Activated CD8-positive, alpha-beta T cell treated with anti-CD3 and anti-CD28 coated beads for 36 hours (primary cell): ENCODE measurements around the gene AMER2. TPM values are rescaled to one million over a fixed set of nuclear protein-coding genes. Genes with fewer than 3 reads are reported as not detected.
A peak's percentile ranks its signal among the peaks of the same experiment; 100 is the strongest.

Experiments
- ATAC-seq: fragments of 200-7000 bp; cut with Tn5 transposase; one replicate; pipeline ENCODE4 v1.10.0; 2021; ENCODE audit warnings: mild to moderate bottlenecking, moderate library complexity
- CTCF ChIA-PET: fragments of 350-600 bp; sonication (Branson Sonifier 250); formaldehyde crosslinking; loops from one replicate; lab custom pipeline; 2021; ENCODE audit warnings: antibody characterized with exemption; lab: Charles Lee
- POLR2A ChIA-PET: fragments of 350-600 bp; sonication (Branson Sonifier 250); formaldehyde crosslinking; loops from one replicate; lab custom pipeline; 2021; ENCODE audit warnings: antibody characterized with exemption; lab: Charles Lee
- DNase-seq: peaks from one replicate; pipeline ENCODE4 v3.0.0-alpha.2; 2020
- H3K27ac Mint-ChIP-seq: one replicate; pipeline ENCODE4 v1.8.0; 2021; ENCODE audit warnings: mild to moderate bottlenecking, mixed read lengths
- H3K27me3 Mint-ChIP-seq: one replicate; pipeline ENCODE4 v1.8.0; 2021; ENCODE audit warnings: mixed read lengths
- H3K36me3 Mint-ChIP-seq: one replicate; pipeline ENCODE4 v1.8.0; 2021; ENCODE audit warnings: low read depth, mixed read lengths
- H3K4me1 Mint-ChIP-seq: one replicate; pipeline ENCODE4 v1.8.0; 2021; ENCODE audit warnings: low read depth, mixed read lengths
- H3K4me3 Mint-ChIP-seq: one replicate; pipeline ENCODE4 v1.8.0; 2021; ENCODE audit warnings: mild to moderate bottlenecking, moderate library complexity, mixed read lengths
- H3K9me3 Mint-ChIP-seq: one replicate; pipeline ENCODE4 v1.8.0; 2021; ENCODE audit warnings: mixed read lengths
- CTCF ChIP-seq: fragments of 200-600 bp; IDR thresholded peaks from one replicate; pipeline ENCODE4 v1.8.0; 2022; ENCODE audit warnings: antibody characterized with exemption, mild to moderate bottlenecking
- intact Hi-C: fragments of 100-400 bp; cut with micrococcal nuclease; formaldehyde crosslinking; loops from one replicate; pipeline ENCODE4 v1.10.0; 2022
- total RNA-seq, 2 experiments: library from RNA; stranded (reverse); gene quantifications; one replicate each; pipeline ENCODE4 v1.2.3, GENCODE V29; 2021

AMER2 gene
- total RNA-seq, 2 experiments from 2014 or later: not detected

GRCh38 chr13:25175026-25175425, 2.9 kb upstream of the AMER2 start:
- CTCF ChIA-PET: no interaction called here

GRCh38 chr13:25174304-25174703, 2.2 kb upstream of the AMER2 start:
- intact Hi-C loops: no loop called here
- Mint-ChIP-seq H3K27ac (no peak overlapping the region), H3K36me3 (no peaks in the 10 kb centered on the region), H3K4me3 (no peak overlapping the region), H3K9me3 (no peaks in the 10 kb centered on the region), H3K27me3 (peaks cover 63% of the 10 kb centered on the region), H3K4me1 (peaks cover 10% of the 10 kb centered on the region)
- no peak for ATAC-seq
- ChIA-PET POLR2A (interaction anchor here (0.8 kb wide), 1 partner anchor 18 kb away, joined by 3 read pairs; no protein-coding TSS in a partner anchor), CTCF (no interaction called here)
- TF ChIP-seq CTCF: no peak
- no peak for DNase-seq

More at GRCh38 chr13:25175026-25175425, 2.9 kb upstream of the AMER2 start:
- no peaks in the 10 kb centered on the region for H3K36me3 Mint-ChIP-seq
- no peak overlapping the region for H3K27ac Mint-ChIP-seq
- TF ChIP-seq CTCF: no peak
- no peak overlapping the region for H3K4me3 Mint-ChIP-seq
- intact Hi-C loops: no loop called here
- no peak for ATAC-seq
- POLR2A ChIA-PET: no interaction called here
- peaks cover 60% of the 10 kb centered on the region for H3K27me3 Mint-ChIP-seq
- peaks cover 10% of the 10 kb centered on the region for H3K4me1 Mint-ChIP-seq
- DNase-seq: no peak
- H3K9me3 Mint-ChIP-seq: peaks cover under 1% of the 10 kb centered on the region

GRCh38 chr13:25172303-25172630, 179 bp upstream of the AMER2 start:
- Mint-ChIP-seq H3K9me3 (no peaks in the 10 kb centered on the region), H3K36me3 (no peaks in the 10 kb centered on the region), H3K4me3 (no peak overlapping the region), H3K4me1 (peaks cover 10% of the 10 kb centered on the region), H3K27ac (no peak overlapping the region), H3K27me3 (peaks cover 56% of the 10 kb centered on the region)
- POLR2A ChIA-PET: no interaction called here
- CTCF ChIA-PET: no interaction called here
- no peak for TF ChIP-seq CTCF
- intact Hi-C loops: no loop called here
- DNase-seq: no peak
- ATAC-seq: no peak

- intact Hi-C loops: no loop called here
- no peak for TF ChIP-seq CTCF
- ATAC-seq: no peak
- CTCF ChIA-PET: interaction anchor here (1.2 kb wide), 1 partner anchor 49 kb away, joined by 3 read pairs; no protein-coding TSS in a partner anchor
- H3K4me3 Mint-ChIP-seq: peak overlapping the region; percentile 37
- H3K4me1 Mint-ChIP-seq: peaks cover 10% of the 10 kb centered on the region
- no peaks in the 10 kb centered on the region for H3K36me3 Mint-ChIP-seq
- H3K27ac Mint-ChIP-seq: no peak overlapping the region
- peaks cover 52% of the 10 kb centered on the region for H3K27me3 Mint-ChIP-seq
- peak; percentile 2 for DNase-seq
- no peaks in the 10 kb centered on the region for H3K9me3 Mint-ChIP-seq
- POLR2A ChIA-PET: no interaction called here
These were observed 945 bp downstream of the AMER2 start for GRCh38 chr13:25171170-25171516.

- CTCF ChIA-PET: interaction anchor here (1.2 kb wide), 1 partner anchor 48 kb away, joined by 3 read pairs; no protein-coding TSS in a partner anchor
- H3K36me3 Mint-ChIP-seq: no peaks in the 10 kb centered on the region
- POLR2A ChIA-PET: no interaction called here
- peaks cover 10% of the 10 kb centered on the region for H3K4me1 Mint-ChIP-seq
- TF ChIP-seq CTCF: no peak
- peaks cover 52% of the 10 kb centered on the region for H3K27me3 Mint-ChIP-seq
- no peak overlapping the region for H3K4me3 Mint-ChIP-seq
- DNase-seq: peak; percentile 12
- no peak overlapping the region for H3K27ac Mint-ChIP-seq
- no peaks in the 10 kb centered on the region for H3K9me3 Mint-ChIP-seq
- intact Hi-C loops: no loop called here
- ATAC-seq: peak; percentile 27
These were observed 1.5 kb downstream of the AMER2 start for GRCh38 chr13:25170554-25171111.
